H9 (cell line): ENCODE data around the gene IRAK1BP1. TPM values are rescaled to one million over a fixed set of nuclear protein-coding genes. Genes with fewer than 3 reads are reported as not detected.

Source experiments
- DNase-seq: peaks from one replicate; pipeline ENCODE4 v3.0.0-alpha.2; 2017
- H2AFZ ChIP-seq: one replicate; pipeline ENCODE4 v1.6.1; 2013; ENCODE audit warnings: mild to moderate bottlenecking, low read length, control low read depth, moderate library complexity
- H2AK5ac ChIP-seq: 2 replicates; pipeline ENCODE4 v1.6.1; 2013; ENCODE audit warnings: low read length, control low read depth, mixed read lengths; ENCODE audit not compliant: insufficient read length
- H2BK120ac ChIP-seq: one replicate; pipeline ENCODE4 v1.6.1; 2013; ENCODE audit warnings: low read depth, mild to moderate bottlenecking, low read length, control low read depth, inconsistent platforms; ENCODE audit not compliant: poor library complexity, severe bottlenecking
- H2BK12ac ChIP-seq: 2 replicates; pipeline ENCODE4 v1.6.1; 2013; ENCODE audit warnings: low read length, control low read depth, mixed read lengths, low read depth; ENCODE audit not compliant: insufficient read length
- H2BK15ac ChIP-seq: 2 replicates; pipeline ENCODE4 v1.6.1; 2013; ENCODE audit warnings: low read depth, low read length, control low read depth
- H2BK20ac ChIP-seq: one replicate; pipeline ENCODE4 v1.6.1; 2013; ENCODE audit warnings: low read depth, mild to moderate bottlenecking, low read length, control low read depth, inconsistent platforms; ENCODE audit not compliant: poor library complexity, severe bottlenecking
- H2BK5ac ChIP-seq: 2 replicates; pipeline ENCODE4 v1.6.1; 2013; ENCODE audit warnings: low read length, control low read depth, mixed read lengths; ENCODE audit not compliant: insufficient read length
- H3K14ac ChIP-seq: 2 replicates; pipeline ENCODE4 v1.6.1; 2013; ENCODE audit warnings: low read length, control low read depth; ENCODE audit not compliant: insufficient read depth
- H3K18ac ChIP-seq: 2 replicates; pipeline ENCODE4 v1.6.1; 2013; ENCODE audit warnings: low read depth, mild to moderate bottlenecking, mixed read lengths, low read length, control low read depth; ENCODE audit not compliant: insufficient read length
- H3K23ac ChIP-seq: 2 replicates; pipeline ENCODE4 v1.6.1; 2013; ENCODE audit warnings: low read length, control low read depth, mixed read lengths, low read depth; ENCODE audit not compliant: insufficient read length
- H3K23me2 ChIP-seq: 2 replicates; pipeline ENCODE4 v1.6.1; 2013; ENCODE audit warnings: low read depth, mild to moderate bottlenecking, mixed read lengths, low read length, control low read depth; ENCODE audit not compliant: insufficient read length, poor library complexity, severe bottlenecking
- H3K27ac ChIP-seq: 2 replicates; pipeline ENCODE4 v1.5.1; 2013; ENCODE audit warnings: low read length, control low read depth, mixed read lengths, low read depth; ENCODE audit not compliant: insufficient read length
- H3K27me3 ChIP-seq: 2 replicates; pipeline ENCODE4 v1.6.1; 2013; ENCODE audit warnings: low read length, control low read depth, inconsistent platforms; ENCODE audit not compliant: insufficient read depth
- H3K4ac ChIP-seq: 2 replicates; pipeline ENCODE4 v1.6.1; 2013; ENCODE audit warnings: low read depth, mild to moderate bottlenecking, control low read depth, inconsistent platforms, low read length, moderate library complexity
- H3K4me1 ChIP-seq: 2 replicates; pipeline ENCODE4 v1.6.1; 2013; ENCODE audit warnings: low read length, control low read depth, inconsistent platforms; ENCODE audit not compliant: insufficient read depth
- H3K4me2 ChIP-seq: 2 replicates; pipeline ENCODE4 v1.6.1; 2013; ENCODE audit warnings: low read length, control low read depth, mixed read lengths; ENCODE audit not compliant: insufficient read length, insufficient read depth
- H3K56ac ChIP-seq: 2 replicates; pipeline ENCODE4 v1.6.1; 2013; ENCODE audit warnings: low read depth, mild to moderate bottlenecking, mixed read lengths, low read length, control low read depth; ENCODE audit not compliant: insufficient read length
- H3K79me1 ChIP-seq: 2 replicates; pipeline ENCODE4 v1.6.1; 2013; ENCODE audit warnings: low read depth, mild to moderate bottlenecking, moderate library complexity, low read length, control low read depth, inconsistent platforms; ENCODE audit not compliant: insufficient read depth, poor library complexity, severe bottlenecking
- H3K79me2 ChIP-seq: 2 replicates; pipeline ENCODE4 v1.6.1; 2013; ENCODE audit warnings: low read length, control low read depth, inconsistent platforms; ENCODE audit not compliant: insufficient read depth
- H3K9ac ChIP-seq: 2 replicates; pipeline ENCODE4 v1.6.1; 2013; ENCODE audit warnings: low read length, control low read depth, mixed read lengths; ENCODE audit not compliant: insufficient read length; ENCODE audit errors: extremely low read depth
- H3K9me3 ChIP-seq: one replicate; pipeline ENCODE4 v1.6.1; 2013; ENCODE audit warnings: low read depth, low read length, inconsistent platforms; ENCODE audit not compliant: control insufficient read depth
- H3T11ph ChIP-seq: one replicate; pipeline ENCODE4 v1.6.1; 2013; ENCODE audit warnings: mild to moderate bottlenecking, low read length, control low read depth, inconsistent platforms
- H4K20me1 ChIP-seq: one replicate; pipeline ENCODE4 v1.6.1; 2013; ENCODE audit not compliant: control insufficient read depth, insufficient read length, insufficient read depth
- H4K5ac ChIP-seq: 2 replicates; pipeline ENCODE4 v1.6.1; 2013; ENCODE audit warnings: low read depth, mild to moderate bottlenecking, mixed read lengths, low read length, control low read depth; ENCODE audit not compliant: insufficient read length
- H4K8ac ChIP-seq: replicated peaks from 2 replicates; pipeline ENCODE4 v1.6.1; 2013; ENCODE audit warnings: low read length, control low read depth, mixed read lengths, low read depth; ENCODE audit not compliant: insufficient read length
- H4K91ac ChIP-seq: 2 replicates; pipeline ENCODE4 v1.6.1; 2013; ENCODE audit warnings: low read depth, mild to moderate bottlenecking, moderate library complexity, mixed read lengths, low read length, control low read depth; ENCODE audit not compliant: insufficient read length
- H3K27ac Mint-ChIP-seq, 3 experiments: 2 replicates in 2 of 3; 3 replicates in 1 of 3; pipeline ENCODE4 v1.8.0; 2020 to 2021; ENCODE audit warnings: mixed read lengths in 3 of 3, mild to moderate bottlenecking in 1 of 3, moderate library complexity in 1 of 3
- H3K27me3 Mint-ChIP-seq: 2 replicates; pipeline ENCODE4 v1.8.0; 2021; ENCODE audit warnings: low read depth, mild to moderate bottlenecking, moderate library complexity, mixed read lengths
- H3K36me3 Mint-ChIP-seq, 3 experiments: 2 replicates in 2 of 3; 3 replicates in 1 of 3; pipeline ENCODE4 v1.8.0; 2020 to 2021; ENCODE audit warnings: low read depth in 3 of 3, mixed read lengths in 3 of 3; ENCODE audit not compliant: insufficient read depth in 1 of 3
- H3K4me1 Mint-ChIP-seq, 2 experiments: 2 replicates each; pipeline ENCODE4 v1.8.0; 2020; ENCODE audit warnings: mixed read lengths in 2 of 2
- H3K4me3 Mint-ChIP-seq, 2 experiments: 2 replicates in 1 of 2; 3 replicates in 1 of 2; pipeline ENCODE4 v1.8.0; 2020 to 2021; ENCODE audit warnings: mild to moderate bottlenecking in 2 of 2, mixed read lengths in 2 of 2, moderate library complexity in 1 of 2
- H3K9me3 Mint-ChIP-seq, 2 experiments: 2 replicates in 1 of 2; 3 replicates in 1 of 2; pipeline ENCODE4 v1.8.0; 2020; ENCODE audit warnings: mild to moderate bottlenecking in 2 of 2, mixed read lengths in 2 of 2, moderate library complexity in 1 of 2
- CTCF ChIP-seq: fragments of 200-600 bp; sonication (generic); conservative IDR thresholded peaks from 3 replicates; pipeline ENCODE4 v1.8.0; 2021; ENCODE audit warnings: antibody characterized with exemption, mild to moderate bottlenecking
- WGBS: extraction: QIAGEN DNeasy Blood & Tissue Kit; methylation state at CpG from one replicate; pipeline ENCODE4 v1.1.7; 2013; ENCODE audit warnings: missing lambda C conversion rate, low lambda C conversion rate, mixed read lengths; ENCODE audit not compliant: insufficient read length; ENCODE audit errors: extremely low coverage; 5-methylcytosine and 5-hydroxymethylcytosine counted together
- total RNA-seq: library from RNA; stranded (reverse); gene quantifications from 2 replicates; pipeline ENCODE4 v1.2.1, GENCODE V29; 2021

The IRAK1BP1 gene
- total RNA-seq, 1 experiment from 2014 or later = 3.8 TPM

GRCh38 chr6:78925317-78925716, 58.0 kb downstream of the IRAK1BP1 start:
- H2BK5ac ChIP-seq = no peak overlapping the region

More at GRCh38 chr6:78925317-78925716, 58.0 kb downstream of the IRAK1BP1 start:
- Histone ChIP-seq H3T11ph (no peak overlapping the region), H3K27ac (no peak overlapping the region), H4K91ac (no peak overlapping the region), H4K5ac (no peak overlapping the region), H4K8ac (no peak overlapping the region), H3K56ac (no peak overlapping the region), H3K9me3 (no peaks in the 10 kb centered on the region), H3K23ac (no peak overlapping the region), H3K4ac (no peak overlapping the region), H3K9ac (no peak overlapping the region), H3K79me1 (no peaks in the 10 kb centered on the region), H2AK5ac (no peak overlapping the region), H2AFZ (no peak overlapping the region), H2BK12ac (no peak overlapping the region), H3K4me1 (no peaks in the 10 kb centered on the region), H3K18ac (no peak overlapping the region), H3K27me3 (no peaks in the 10 kb centered on the region), H2BK120ac (no peak overlapping the region), H3K23me2 (no peaks in the 10 kb centered on the region), H3K4me2 (no peak overlapping the region), H2BK20ac (no peak overlapping the region), H3K79me2 (no peaks in the 10 kb centered on the region), H2BK15ac (no peak overlapping the region), H4K20me1 (no peaks in the 10 kb centered on the region), H3K14ac (no peak overlapping the region)
- Mint-ChIP-seq H3K4me1 (no peaks in the 10 kb centered on the region), H3K36me3 (peaks cover 2 to 20% (median 20%) of the 10 kb centered on the region in 3 experiments; a peak in 5 of 7 replicates), H3K27ac (no peak overlapping the region), H3K27me3 (no peaks in the 10 kb centered on the region; the same call in none of the 2 replicates), H3K4me3 (no peak overlapping the region), H3K9me3 (peaks cover 15 to 34% of the 10 kb centered on the region in 2 experiments; a peak in 4 of 5 replicates)
- no peak for DNase-seq
- WGBS = no CpG with 5 or more reads among the region's 3 CpGs
- no peak for TF ChIP-seq CTCF
